Stimulated activated CD8-positive, alpha-beta memory T cell treated with anti-CD3 and anti-CD28 coated beads, Interleukin-7, amount 100 ng/mL, for 4 hours (primary cell): ENCODE results near the gene JAK1.
A peak's percentile ranks its signal among the peaks of the same experiment; 100 is the strongest.
"Not testable (repeated sequence)": the region's sequence is repeated elsewhere in the genome, so short reads cannot be mapped to it uniquely, and the experiment has no call there.

Source experiments
- DNase-seq, 2 donors: peaks; one replicate each; pipeline ENCODE4 v3.0.0-alpha.2; 2020; ENCODE audit warnings: low read depth in 2 of 2

JAK1 gene

GRCh38 chr1:64922336-64922735 is 44.0 kb downstream of the JAK1 start:
- DNase-seq: no peak

GRCh38 chr1:64921771-64922170 is 44.6 kb downstream of the JAK1 start:
- DNase-seq: no peak

- DNase-seq: no peak
Measured at GRCh38 chr1:64920941-64921589, 45.3 kb downstream of the JAK1 start.

- not testable (repeated sequence) for DNase-seq
Measured at GRCh38 chr1:64919120-64919519, 47.2 kb downstream of the JAK1 start.

- no peak for DNase-seq
Measured at GRCh38 chr1:64917907-64918306, 48.4 kb downstream of the JAK1 start.

GRCh38 chr1:64917328-64917861 is 49.0 kb downstream of the JAK1 start:
- DNase-seq: no peak

- no peak for DNase-seq
Measured at GRCh38 chr1:64915381-64916274, 50.7 kb downstream of the JAK1 start.

- no peak for DNase-seq
Measured at GRCh38 chr1:64913361-64914015, 52.9 kb downstream of the JAK1 start.

- DNase-seq: no peak
Measured at GRCh38 chr1:64912191-64912590, 54.2 kb downstream of the JAK1 start.

- DNase-seq: no peak
Measured at GRCh38 chr1:64911326-64911725, 55.0 kb downstream of the JAK1 start.

- DNase-seq: no peak
Measured at GRCh38 chr1:64909031-64909430, 57.3 kb downstream of the JAK1 start.

- no peak for DNase-seq
Measured at GRCh38 chr1:64908575-64908974, 57.8 kb downstream of the JAK1 start.

- no peak for DNase-seq
Measured at GRCh38 chr1:64906447-64906846, 59.9 kb downstream of the JAK1 start.

GRCh38 chr1:64903593-64903992 is 62.8 kb downstream of the JAK1 start:
- DNase-seq: no peak

- no peak for DNase-seq
Measured at GRCh38 chr1:64901663-64902062, 64.7 kb downstream of the JAK1 start.

- no peak for DNase-seq
Measured at GRCh38 chr1:64900916-64901315, 65.4 kb downstream of the JAK1 start.

- DNase-seq: peak in 1 of 2 donors; percentile 32
Measured at GRCh38 chr1:64898107-64898861, 68.1 kb downstream of the JAK1 start.

- DNase-seq: no peak
Measured at GRCh38 chr1:64896551-64896950, 69.8 kb downstream of the JAK1 start.

GRCh38 chr1:64895500-64895899 is 70.8 kb downstream of the JAK1 start:
- DNase-seq: no peak

GRCh38 chr1:64894438-64895196 is 71.7 kb downstream of the JAK1 start:
- no peak for DNase-seq

- DNase-seq: no peak
Measured at GRCh38 chr1:64893921-64894320, 72.4 kb downstream of the JAK1 start.
